WI38 (cell line): ENCODE data around the gene MYZAP.

ENCODE experiments used
- H3K4me3 ChIP-seq: 2 replicates; pipeline ENCODE4 v1.5.1; 2011; ENCODE audit warnings: low read depth, mild to moderate bottlenecking, control low read depth, low read length
- TF ChIP-seq, protein P1 (sequence below): IDR thresholded peaks from 2 replicates; pipeline ENCODE4 v1.5.1; 2012; ENCODE audit warnings: low read depth, mild to moderate bottlenecking, control low read depth, low read length

Gene MYZAP

DNA sequence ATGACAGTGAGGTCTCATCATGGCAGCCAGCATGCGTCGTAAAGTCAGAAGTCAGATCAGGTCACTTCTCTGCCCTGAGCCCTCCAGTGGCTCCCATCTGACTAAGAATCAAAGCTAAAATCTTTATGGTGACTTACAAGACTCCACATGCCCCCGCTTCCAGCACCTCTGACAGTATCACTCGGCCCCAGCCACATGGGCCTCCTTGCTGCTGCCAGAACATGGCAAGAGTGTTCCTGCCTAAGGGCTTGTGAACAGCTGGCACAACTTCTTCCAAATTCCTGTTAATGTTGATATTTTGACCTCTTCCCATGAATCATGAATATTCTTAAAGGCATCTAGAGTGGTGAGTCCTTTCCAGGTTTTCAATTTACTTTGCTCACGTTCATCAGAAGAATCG, 135.3 kb downstream of the MYZAP start:
- TF ChIP-seq, protein P1, sequence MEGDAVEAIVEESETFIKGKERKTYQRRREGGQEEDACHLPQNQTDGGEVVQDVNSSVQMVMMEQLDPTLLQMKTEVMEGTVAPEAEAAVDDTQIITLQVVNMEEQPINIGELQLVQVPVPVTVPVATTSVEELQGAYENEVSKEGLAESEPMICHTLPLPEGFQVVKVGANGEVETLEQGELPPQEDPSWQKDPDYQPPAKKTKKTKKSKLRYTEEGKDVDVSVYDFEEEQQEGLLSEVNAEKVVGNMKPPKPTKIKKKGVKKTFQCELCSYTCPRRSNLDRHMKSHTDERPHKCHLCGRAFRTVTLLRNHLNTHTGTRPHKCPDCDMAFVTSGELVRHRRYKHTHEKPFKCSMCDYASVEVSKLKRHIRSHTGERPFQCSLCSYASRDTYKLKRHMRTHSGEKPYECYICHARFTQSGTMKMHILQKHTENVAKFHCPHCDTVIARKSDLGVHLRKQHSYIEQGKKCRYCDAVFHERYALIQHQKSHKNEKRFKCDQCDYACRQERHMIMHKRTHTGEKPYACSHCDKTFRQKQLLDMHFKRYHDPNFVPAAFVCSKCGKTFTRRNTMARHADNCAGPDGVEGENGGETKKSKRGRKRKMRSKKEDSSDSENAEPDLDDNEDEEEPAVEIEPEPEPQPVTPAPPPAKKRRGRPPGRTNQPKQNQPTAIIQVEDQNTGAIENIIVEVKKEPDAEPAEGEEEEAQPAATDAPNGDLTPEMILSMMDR, result no peak
- no peak overlapping the region for H3K4me3 ChIP-seq

DNA sequence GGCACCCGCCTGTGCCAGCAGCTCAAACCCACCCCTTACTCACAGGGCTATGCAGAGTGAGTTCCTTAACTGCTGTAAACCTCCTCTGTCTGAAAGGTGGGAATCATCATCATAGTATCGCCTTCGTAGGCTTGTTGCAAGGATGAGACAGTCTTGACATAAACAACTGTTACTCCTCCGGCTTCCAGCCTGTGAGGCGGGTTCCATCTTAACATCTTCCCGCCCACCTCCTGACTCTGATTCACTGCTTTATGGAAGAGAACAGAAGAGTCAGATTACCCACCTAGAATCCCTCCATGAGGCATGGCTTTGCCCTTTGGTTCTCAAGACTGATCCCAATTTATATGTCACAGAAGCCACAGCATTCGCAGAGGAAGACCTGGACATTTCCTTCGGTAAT, 136.7 kb downstream of the MYZAP start:
- TF ChIP-seq, protein P1, result no peak
- no peak overlapping the region for H3K4me3 ChIP-seq

DNA sequence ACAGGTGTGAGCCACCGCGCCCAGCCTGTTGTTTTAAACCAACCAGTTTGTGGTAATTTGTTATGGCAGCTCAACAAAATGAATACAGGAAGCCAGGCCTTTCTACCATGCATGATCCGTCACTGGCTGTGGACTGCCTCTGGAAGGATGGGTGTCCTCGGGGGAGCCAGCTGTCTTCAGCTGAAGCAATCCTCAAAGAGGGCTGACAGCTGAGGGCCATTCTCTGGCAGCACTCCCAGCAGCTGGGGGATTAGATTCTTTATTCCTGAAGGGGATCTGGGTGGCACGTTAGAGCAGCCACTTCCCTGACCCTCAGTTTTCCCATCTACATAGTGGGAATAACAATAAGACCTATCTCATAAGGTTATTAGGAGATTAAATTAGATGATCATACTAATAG, 139.2 kb downstream of the MYZAP start:
- no peak overlapping the region for H3K4me3 ChIP-seq
- TF ChIP-seq, protein P1, result no peak

DNA sequence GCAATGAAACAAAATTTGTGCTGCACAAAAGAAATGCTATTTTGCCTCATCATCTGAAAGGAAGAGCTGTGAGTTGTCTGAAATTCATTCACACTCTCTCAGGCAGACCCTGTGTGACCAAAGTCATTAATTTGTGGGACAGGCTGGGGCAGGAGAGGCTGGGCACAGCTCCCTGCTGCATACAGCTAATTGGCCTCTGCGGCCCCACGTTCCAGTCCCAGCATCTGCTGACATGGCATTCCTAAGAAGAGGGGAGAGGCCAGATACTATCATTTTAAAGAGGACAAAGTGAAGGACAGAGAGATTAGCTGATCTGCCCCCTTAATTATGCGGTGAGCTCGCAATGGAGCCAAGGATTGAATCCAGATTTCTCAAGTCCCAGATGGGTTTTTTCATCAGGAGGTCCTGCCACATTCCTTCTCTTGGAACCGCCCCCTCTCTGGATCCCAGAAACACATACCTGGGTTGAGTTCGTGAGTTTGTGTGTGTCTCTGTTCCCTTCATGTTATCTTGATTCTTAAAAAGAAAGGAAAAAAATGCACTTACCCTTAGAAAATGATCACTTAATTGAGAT, 139.9 kb downstream of the MYZAP start:
- TF ChIP-seq, protein P1, result no peak

DNA sequence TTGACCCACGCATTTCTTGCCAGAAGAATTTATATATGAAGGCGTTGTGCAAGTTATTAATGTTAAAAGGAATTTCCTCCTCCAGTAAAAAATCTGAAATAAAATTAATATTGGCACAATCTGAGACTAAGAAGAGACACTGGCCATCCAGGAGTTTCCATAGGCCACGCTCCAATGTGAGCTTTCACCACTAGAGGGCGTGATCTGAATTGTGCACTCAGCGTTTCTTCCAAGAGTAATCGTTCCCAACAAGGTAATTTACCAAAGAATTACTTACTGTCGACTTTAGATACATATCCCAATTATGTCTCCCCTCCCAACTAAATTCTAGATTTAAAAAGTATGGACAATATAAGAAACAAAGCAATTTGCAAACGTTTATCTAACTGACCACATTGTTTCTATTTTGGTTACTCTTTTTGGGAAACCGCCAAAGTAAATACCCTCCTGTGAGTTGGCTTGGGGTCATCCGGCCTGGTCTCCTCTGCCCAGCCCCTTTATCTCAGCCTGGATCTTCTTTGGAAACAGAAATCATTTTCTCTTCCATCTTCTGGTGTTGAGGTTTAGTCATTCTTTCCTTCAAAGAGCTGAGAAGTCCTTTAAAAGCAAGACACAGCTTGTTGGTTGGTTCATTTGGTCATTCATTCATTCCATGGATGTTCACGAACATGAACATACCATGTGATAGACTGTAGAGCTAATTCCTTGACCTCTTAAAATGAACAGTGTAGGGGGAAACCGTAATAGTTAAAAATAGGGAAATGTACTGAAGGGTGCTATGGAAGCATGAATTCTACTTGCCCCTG, 141.0 kb downstream of the MYZAP start:
- no peak overlapping the region for H3K4me3 ChIP-seq
- TF ChIP-seq, protein P1, result peak; percentile 83

More for the DNA sequence above, 139.9 kb downstream of the MYZAP start:
- H3K4me3 ChIP-seq, result no peak overlapping the region

DNA sequence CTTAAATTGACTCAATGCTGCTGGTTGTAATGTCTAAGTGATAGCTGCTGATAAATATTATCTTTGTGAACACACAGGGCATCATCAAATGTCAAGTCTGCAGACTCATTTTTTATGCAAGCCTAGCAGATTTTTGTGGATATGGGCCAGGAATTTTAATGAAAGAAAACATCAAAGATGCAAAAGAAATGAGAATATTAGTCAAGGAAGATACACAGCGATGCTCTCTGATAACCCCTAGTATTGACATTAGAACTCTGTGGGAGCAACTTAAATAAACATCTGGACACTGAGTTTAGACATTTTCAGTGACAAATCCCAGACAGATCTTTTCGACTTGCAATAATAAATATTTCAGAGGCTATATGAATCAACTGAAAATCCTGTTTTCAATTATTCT, 143.2 kb downstream of the MYZAP start:
- H3K4me3 ChIP-seq, result no peak overlapping the region
- TF ChIP-seq, protein P1, result no peak
